ENCODE measurements around the gene LBH. TPM values are rescaled to one million over a fixed set of nuclear protein-coding genes. Genes with fewer than 3 reads are reported as not detected.

Gene LBH
- total RNA-seq, 1 donor from 2014 or later, result 18.7 TPM

GRCh38 chr2:30262716-30263309, 31.5 kb downstream of the LBH start:
- Histone ChIP-seq H3K36me3 (ENCODE audit: control insufficient read depth, insufficient read depth, low read length) (no peaks in the 10 kb centered on the region), H3K27me3 (ENCODE audit: control insufficient read depth, insufficient read depth, low read length) (peaks cover 3% of the 10 kb centered on the region), H3K4me3 (ENCODE audit: low read depth, low read length) (no peak overlapping the region)
- DNase-seq (ENCODE audit: low read depth) (no peak), FAIRE-seq (peak; percentile 62)
- no peak for TF ChIP-seq CTCF (IDR thresholded peaks at IDR 0.05; ENCODE audit: insufficient read depth, low read length, severe bottlenecking)

GRCh38 chr2:30264274-30264673, 32.9 kb downstream of the LBH start:
- Histone ChIP-seq H3K27me3 (ENCODE audit: control insufficient read depth, insufficient read depth, low read length) (peaks cover 3% of the 10 kb centered on the region), H3K36me3 (ENCODE audit: control insufficient read depth, insufficient read depth, low read length) (no peaks in the 10 kb centered on the region), H3K4me3 (ENCODE audit: low read depth, low read length) (no peak overlapping the region)
- TF ChIP-seq CTCF (IDR thresholded peaks at IDR 0.05; ENCODE audit: insufficient read depth, low read length, severe bottlenecking), result no peak
- DNase-seq (ENCODE audit: low read depth), result no peak
- FAIRE-seq, result no peak

- TF ChIP-seq CTCF (IDR thresholded peaks at IDR 0.05; ENCODE audit: insufficient read depth, low read length, severe bottlenecking), result no peak
- peak; percentile 21 for DNase-seq (ENCODE audit: low read depth)
- no peak for FAIRE-seq
- H3K36me3 ChIP-seq (ENCODE audit: control insufficient read depth, insufficient read depth, low read length), result no peaks in the 10 kb centered on the region
- H3K27me3 ChIP-seq (ENCODE audit: control insufficient read depth, insufficient read depth, low read length), result peaks cover 3% of the 10 kb centered on the region
- H3K4me3 ChIP-seq (ENCODE audit: low read depth, low read length), result no peak overlapping the region
These were observed 34.0 kb downstream of the LBH start for GRCh38 chr2:30265052-30266015.

DNA sequence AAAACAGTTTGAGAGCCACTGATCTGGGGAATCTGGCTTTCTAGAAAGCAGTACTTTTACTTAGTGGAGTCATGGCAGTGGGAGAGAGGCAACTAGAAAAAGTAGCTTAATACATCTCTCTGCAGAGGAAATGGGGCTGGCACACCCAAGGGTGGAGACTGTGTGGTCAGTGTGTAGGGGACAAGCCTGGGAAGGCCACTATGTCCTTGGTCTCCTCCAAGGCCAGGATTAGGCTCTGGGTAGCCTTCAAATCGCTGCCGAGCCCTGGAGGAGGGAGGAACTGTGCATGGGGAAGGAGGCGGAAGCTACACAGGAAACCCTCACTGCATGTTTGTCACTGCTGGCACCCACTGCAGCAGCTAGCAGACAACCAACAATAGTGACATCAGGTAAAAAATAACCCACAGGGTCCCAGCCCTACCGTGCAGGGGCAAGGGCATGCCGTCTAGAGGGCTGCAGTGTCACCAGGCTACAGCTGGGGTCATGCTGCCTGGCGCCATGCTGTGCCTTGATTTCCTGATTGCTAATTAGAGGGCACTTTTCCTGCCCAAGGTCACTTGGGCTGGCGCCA, 34.8 kb downstream of the LBH start:
- FAIRE-seq, result no peak

DNA sequence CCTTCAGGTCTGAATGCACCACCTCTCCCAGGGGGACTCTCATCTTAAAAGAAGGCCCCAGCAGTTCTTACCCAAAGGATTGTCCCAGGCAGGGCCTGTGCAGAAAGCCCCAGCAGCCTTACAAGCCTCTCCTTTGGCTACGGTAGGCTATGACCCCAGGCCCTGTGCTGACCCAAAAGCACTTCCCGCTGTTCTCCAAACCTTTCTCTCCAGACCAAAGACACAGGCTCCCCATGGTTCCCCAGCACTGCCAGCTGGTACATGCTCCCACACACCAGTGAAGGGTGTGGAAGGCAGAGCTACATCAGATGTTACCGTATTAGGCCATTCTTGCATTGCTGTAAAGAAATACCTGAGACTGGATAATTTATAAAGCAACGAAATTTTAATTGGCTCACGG, 35.4 kb downstream of the LBH start:
- no peak for DNase-seq (ENCODE audit: low read depth)
- peaks cover 3% of the 10 kb centered on the region for H3K27me3 ChIP-seq (ENCODE audit: control insufficient read depth, insufficient read depth, low read length)
- no peak for FAIRE-seq
- H3K36me3 ChIP-seq (ENCODE audit: control insufficient read depth, insufficient read depth, low read length), result no peaks in the 10 kb centered on the region
- no peak for TF ChIP-seq CTCF (IDR thresholded peaks at IDR 0.05; ENCODE audit: insufficient read depth, low read length, severe bottlenecking)
- no peak overlapping the region for H3K4me3 ChIP-seq (ENCODE audit: low read depth, low read length)

More for the DNA sequence above, 34.8 kb downstream of the LBH start:
- no peak for DNase-seq (ENCODE audit: low read depth)
- peaks cover 3% of the 10 kb centered on the region for H3K27me3 ChIP-seq (ENCODE audit: control insufficient read depth, insufficient read depth, low read length)
- TF ChIP-seq CTCF (IDR thresholded peaks at IDR 0.05; ENCODE audit: insufficient read depth, low read length, severe bottlenecking), result no peak
- H3K4me3 ChIP-seq (ENCODE audit: low read depth, low read length), result no peak overlapping the region
- no peaks in the 10 kb centered on the region for H3K36me3 ChIP-seq (ENCODE audit: control insufficient read depth, insufficient read depth, low read length)
